Retinal pigment epithelial cell (primary cell): ENCODE measurements around the gene SPEF2.

ENCODE experiments used
- DNase-seq: peaks from one replicate; pipeline ENCODE4 v3.0.0-alpha.2; 2010; ENCODE audit warnings: low read depth
- H3K4me3 ChIP-seq: 2 replicates; pipeline ENCODE4 v1.5.1; 2011; ENCODE audit warnings: mild to moderate bottlenecking, low read length, control low read depth, moderate library complexity
- TF ChIP-seq, protein P1 (sequence below): conservative IDR thresholded peaks from 2 replicates; pipeline ENCODE4 v1.5.1; 2011; ENCODE audit warnings: low read depth, low read length, control low read depth, inconsistent platforms

SPEF2 gene

DNA sequence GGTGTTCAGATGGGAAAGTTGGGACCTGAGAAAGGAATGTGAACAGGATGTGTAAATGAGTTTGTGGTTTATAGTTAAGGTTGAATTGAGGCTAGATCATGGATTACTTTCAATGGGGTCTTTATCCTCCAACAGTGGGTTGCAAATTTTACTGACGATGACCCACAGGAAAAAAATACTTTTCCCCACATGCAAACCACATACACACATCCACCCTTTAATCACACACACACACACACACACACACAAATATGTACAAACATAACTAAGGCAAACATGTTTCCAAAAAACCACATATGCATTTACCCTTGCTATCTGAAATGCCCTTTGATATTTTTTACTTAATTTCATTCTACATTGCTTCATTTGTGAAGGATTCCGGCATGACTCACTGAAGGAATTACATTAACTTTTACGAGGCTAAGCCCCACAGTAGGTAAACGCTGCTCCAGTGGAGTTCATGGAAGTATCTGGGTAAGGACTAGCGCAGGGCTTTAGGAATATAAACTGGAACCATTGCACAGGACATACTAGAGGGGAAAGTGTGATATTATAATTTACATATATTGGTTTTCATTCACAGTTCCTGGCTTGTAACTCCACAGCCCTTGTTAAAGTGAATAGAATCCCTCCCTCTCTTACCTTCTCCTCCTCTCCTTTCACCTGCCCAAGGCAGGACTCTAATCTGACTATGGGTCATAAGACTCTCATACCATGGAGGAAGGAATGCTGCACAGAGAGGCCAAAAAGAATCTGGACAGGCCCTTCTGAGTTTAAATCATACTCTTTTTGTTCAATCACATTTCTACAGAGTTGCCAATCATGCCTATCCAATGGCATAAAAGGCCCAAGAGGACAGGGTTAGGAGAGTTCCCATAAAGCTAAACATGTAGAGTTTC is 8.5 kb upstream of the SPEF2 start:
- no peak overlapping the region for H3K4me3 ChIP-seq
- TF ChIP-seq, protein P1, sequence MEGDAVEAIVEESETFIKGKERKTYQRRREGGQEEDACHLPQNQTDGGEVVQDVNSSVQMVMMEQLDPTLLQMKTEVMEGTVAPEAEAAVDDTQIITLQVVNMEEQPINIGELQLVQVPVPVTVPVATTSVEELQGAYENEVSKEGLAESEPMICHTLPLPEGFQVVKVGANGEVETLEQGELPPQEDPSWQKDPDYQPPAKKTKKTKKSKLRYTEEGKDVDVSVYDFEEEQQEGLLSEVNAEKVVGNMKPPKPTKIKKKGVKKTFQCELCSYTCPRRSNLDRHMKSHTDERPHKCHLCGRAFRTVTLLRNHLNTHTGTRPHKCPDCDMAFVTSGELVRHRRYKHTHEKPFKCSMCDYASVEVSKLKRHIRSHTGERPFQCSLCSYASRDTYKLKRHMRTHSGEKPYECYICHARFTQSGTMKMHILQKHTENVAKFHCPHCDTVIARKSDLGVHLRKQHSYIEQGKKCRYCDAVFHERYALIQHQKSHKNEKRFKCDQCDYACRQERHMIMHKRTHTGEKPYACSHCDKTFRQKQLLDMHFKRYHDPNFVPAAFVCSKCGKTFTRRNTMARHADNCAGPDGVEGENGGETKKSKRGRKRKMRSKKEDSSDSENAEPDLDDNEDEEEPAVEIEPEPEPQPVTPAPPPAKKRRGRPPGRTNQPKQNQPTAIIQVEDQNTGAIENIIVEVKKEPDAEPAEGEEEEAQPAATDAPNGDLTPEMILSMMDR: no peak
- no peak for DNase-seq

DNA sequence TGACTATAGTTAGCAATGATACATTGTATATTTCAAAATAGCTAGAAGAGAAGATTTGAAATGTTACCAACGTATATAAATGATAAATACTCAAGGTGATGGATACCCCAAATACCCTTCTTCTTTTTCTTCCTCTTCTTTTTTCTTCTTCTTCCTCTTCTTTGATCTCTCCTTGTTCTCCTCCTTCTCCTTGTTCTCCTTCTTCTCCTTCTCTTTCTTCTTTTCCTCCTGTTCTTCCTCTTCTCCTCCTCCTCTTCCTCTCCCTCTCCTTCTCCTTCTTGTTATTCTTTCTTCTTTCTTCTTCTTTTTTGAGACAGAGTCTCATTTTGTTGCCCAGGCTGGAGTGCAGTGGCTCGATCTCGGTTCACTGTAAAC is 616 bp upstream of the SPEF2 start:
- TF ChIP-seq, protein P1: no peak
- DNase-seq: no peak
- H3K4me3 ChIP-seq: no peak overlapping the region

DNA sequence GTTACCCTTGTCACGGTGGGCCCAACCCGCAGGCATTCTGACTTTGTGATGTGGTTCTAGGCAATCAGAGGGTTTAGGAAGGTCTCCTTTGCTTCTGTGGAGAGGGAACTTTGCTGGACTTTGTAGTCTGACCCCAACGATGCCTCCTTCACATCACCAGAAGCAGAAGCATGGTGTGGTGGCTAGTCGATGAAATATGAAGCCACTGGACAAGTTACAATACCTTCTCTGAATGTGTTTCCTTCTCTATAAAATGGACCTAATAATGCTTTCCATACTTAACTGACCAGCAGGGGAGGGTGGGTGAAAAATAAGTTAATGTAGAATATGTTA is 607 bp downstream of the SPEF2 start:
- peak overlapping the region; percentile 84 for H3K4me3 ChIP-seq
- TF ChIP-seq, protein P1: no peak
- no peak for DNase-seq

DNA sequence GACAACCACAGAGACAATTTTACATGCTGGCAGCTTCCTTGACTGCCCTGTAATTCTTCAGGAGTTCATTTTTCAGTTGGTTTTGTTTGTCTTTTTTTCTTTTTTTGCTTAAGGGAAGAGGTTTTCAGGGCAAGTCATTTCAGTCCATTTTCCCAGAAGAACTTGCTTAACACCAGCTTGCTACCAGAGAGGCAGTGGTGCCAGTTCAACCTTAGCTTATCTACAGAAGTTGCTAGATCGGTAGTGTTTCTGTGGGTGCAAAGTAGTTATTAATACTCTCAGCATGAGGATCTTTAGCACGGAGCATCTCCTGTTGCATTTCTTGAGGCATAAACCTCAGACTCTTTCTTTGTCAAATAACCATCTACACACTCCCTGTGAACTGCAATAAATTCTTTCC is 1.1 kb downstream of the SPEF2 start:
- H3K4me3 ChIP-seq: no peak overlapping the region
- TF ChIP-seq, protein P1: no peak
- no peak for DNase-seq

DNA sequence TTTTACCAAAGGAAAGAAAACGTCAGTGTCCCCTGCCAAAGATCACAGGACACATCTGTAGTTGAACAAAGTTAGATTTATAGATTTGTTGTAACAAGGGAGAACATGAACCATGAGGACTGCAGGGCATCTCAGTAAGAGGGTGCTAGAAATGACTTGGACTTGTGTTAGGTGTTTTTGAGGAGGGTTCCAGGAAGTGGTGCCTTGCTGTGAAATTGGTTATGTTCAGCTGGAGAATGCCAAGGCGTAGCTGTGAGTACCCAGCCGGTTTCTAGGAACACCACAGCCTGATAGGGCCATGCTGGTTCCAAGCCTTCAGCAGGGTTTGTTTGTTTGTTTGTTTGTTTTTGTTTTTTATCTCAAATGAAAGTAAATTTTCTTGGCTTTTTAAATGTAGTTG is 5.3 kb downstream of the SPEF2 start:
- no peak for DNase-seq
- no peak overlapping the region for H3K4me3 ChIP-seq
- TF ChIP-seq, protein P1: no peak

DNA sequence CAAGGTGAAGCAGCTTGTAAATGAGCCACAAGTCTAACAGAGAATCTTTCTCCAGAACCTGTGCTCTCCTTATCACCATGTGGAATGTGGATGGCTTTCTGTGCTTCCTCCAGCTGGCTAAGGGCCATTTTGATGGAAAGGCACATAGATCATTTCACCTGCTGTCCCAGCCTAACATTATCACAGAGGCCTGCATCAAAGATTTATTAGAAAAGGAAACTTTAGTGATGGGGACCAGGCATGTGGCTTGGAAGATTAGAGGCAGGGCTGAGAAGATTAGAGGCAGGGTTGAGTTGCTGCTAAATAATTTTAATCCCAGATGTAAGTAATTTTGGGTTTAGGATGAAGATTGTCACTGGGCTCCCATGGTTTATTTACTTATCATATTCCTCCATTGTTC is 6.3 kb downstream of the SPEF2 start:
- TF ChIP-seq, protein P1: no peak
- no peak overlapping the region for H3K4me3 ChIP-seq
- DNase-seq: no peak

DNA sequence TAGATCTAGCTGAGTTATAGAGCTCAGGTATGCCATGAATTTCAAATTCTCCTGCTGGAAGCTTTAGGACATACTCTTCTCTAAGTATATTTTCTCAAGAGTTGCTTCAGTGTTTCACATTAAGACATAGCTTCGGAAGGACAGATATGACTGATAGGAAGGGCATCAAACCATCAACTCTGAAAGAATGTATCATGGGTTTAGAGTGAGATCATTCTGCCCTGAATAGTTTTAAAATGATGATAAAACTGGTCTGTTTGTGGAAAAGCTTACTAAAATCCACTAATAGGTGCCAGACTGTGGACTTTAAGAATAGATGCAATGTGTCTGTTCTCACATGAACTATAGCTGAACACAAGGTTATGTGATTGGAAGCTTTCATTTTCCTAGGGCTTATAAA is 8.4 kb downstream of the SPEF2 start:
- TF ChIP-seq, protein P1: no peak
- no peak overlapping the region for H3K4me3 ChIP-seq
- no peak for DNase-seq
